Sigmoid colon (tissue), 7 donors: ENCODE data around the gene ZC3H13. TPM values are rescaled to one million over a fixed set of nuclear protein-coding genes. Genes with fewer than 3 reads are reported as not detected.

Experiments used
- DNase-seq: peaks from one replicate; pipeline ENCODE4 v3.0.0-alpha.2; 2019
- H3K27ac ChIP-seq, 4 donors: fragments of 200-600 bp; sonication (generic); one replicate each; pipeline ENCODE4 v1.5.1; 2016 to 2019; ENCODE audit warnings: mild to moderate bottlenecking in 1 of 4
- H3K27me3 ChIP-seq, 3 donors: fragments of 200-600 bp; sonication (generic); one replicate each; pipeline ENCODE4 v1.5.1; 2019; ENCODE audit warnings: mild to moderate bottlenecking in 1 of 3
- H3K36me3 ChIP-seq, 4 donors: fragments of 200-600 bp; sonication (generic); one replicate each; pipeline ENCODE4 v1.5.1; 2016 to 2019
- H3K4me1 ChIP-seq, 4 donors: fragments of 200-600 bp; sonication (generic); one replicate each; pipeline ENCODE4 v1.5.1; 2017 to 2019
- H3K4me3 ChIP-seq, 4 donors: fragments of 200-600 bp; sonication (generic); one replicate each; pipeline ENCODE4 v1.5.1; 2017 to 2019; ENCODE audit warnings: mild to moderate bottlenecking in 2 of 4, moderate library complexity in 1 of 4
- H3K9me3 ChIP-seq, 4 donors: fragments of 200-600 bp in 3 of 4; sonication (generic) in 3 of 4; one replicate each; pipeline versions ENCODE4 v1.5.1 to v1.6.1; 2013 to 2019
- CTCF ChIP-seq, 4 experiments: fragments of 450-650 bp in 3 of 4; fragments of 200-600 bp in 1 of 4; IDR thresholded peaks; one replicate each; pipeline ENCODE4 v1.5.1; 2016 to 2019; ENCODE audit warnings: antibody characterized with exemption in 4 of 4, mild to moderate bottlenecking in 3 of 4, moderate library complexity in 2 of 4
- EP300 ChIP-seq, 4 donors: sonication (generic); formaldehyde crosslinking; IDR thresholded peaks; one replicate each; pipeline ENCODE4 v1.6.1; 2017; ENCODE audit warnings: antibody characterized with exemption in 4 of 4
- POLR2A ChIP-seq, 2 donors: fragments of 450-650 bp; IDR thresholded peaks; one replicate each; pipeline ENCODE4 v1.6.1; 2016; ENCODE audit warnings: antibody characterized with exemption in 2 of 2, mild to moderate bottlenecking in 2 of 2, moderate library complexity in 2 of 2
- POLR2AphosphoS5 ChIP-seq, 4 donors: sonication (generic); formaldehyde crosslinking; IDR thresholded peaks; one replicate each; pipeline ENCODE4 v1.6.1; 2017; ENCODE audit warnings: antibody characterized with exemption in 4 of 4
- WGBS, 2 donors: extraction: QIAGEN DNeasy Blood & Tissue Kit; methylation state at CpG; one replicate each; pipeline ENCODE4 v1.1.7; 2013; 5-methylcytosine and 5-hydroxymethylcytosine counted together
- intact Hi-C: fragments of 100-400 bp; cut with DNase I; formaldehyde crosslinking; loops from one replicate; pipeline ENCODE4 v1.15.1; 2023
- polyA plus RNA-seq, 3 donors: library from polyadenylated mRNA; stranded (reverse); fragments of 200-250 nt; gene quantifications; one replicate each; pipeline ENCODE4 v1.2.3, GENCODE V29; 2013
- total RNA-seq, 4 donors: library from RNA; depleted of rRNA; stranded (reverse); fragments of >200 nt; gene quantifications; one replicate each; pipeline ENCODE4 v1.1.0, GENCODE V29; 2016
- donor health status: healthy with polysubstance abuse.
- donor health status: Bipolar disorder and iron deficiency.
- donor health status: healthy.

ZC3H13 gene
- total and polyA plus RNA-seq, 7 donors = 5.8 to 45.3 (median 30.9) TPM

GRCh38 chr13:46082324-46082723, 29.8 kb upstream of the ZC3H13 start:
- 96 to 97% methylated on average over 5 of the region's 5 CpGs for WGBS, 2 donors
- no peaks in the 10 kb centered on the region for H3K9me3 ChIP-seq
- intact Hi-C loops = no loop called here
- DNase-seq = no peak
- no peaks in the 10 kb centered on the region for H3K36me3 ChIP-seq
- no peaks in the 10 kb centered on the region for H3K4me1 ChIP-seq
- H3K27me3 ChIP-seq = no peaks in the 10 kb centered on the region
- H3K27ac ChIP-seq = no peak overlapping the region
- TF ChIP-seq POLR2AphosphoS5 (IDR thresholded peaks at IDR 0.05) = no peak
- TF ChIP-seq EP300 (IDR thresholded peaks at IDR 0.05) = no peak
- no peak for TF ChIP-seq CTCF (IDR thresholded peaks at IDR 0.05)
- TF ChIP-seq POLR2A (IDR thresholded peaks at IDR 0.05) = no peak
- H3K4me3 ChIP-seq = no peak overlapping the region

GRCh38 chr13:46079770-46080169, 27.2 kb upstream of the ZC3H13 start:
- no peaks in the 10 kb centered on the region for H3K36me3 ChIP-seq
- no peaks in the 10 kb centered on the region for H3K9me3 ChIP-seq
- intact Hi-C loops = no loop called here
- no peak overlapping the region for H3K4me3 ChIP-seq
- no peak overlapping the region for H3K27ac ChIP-seq
- no peak for DNase-seq
- no peak for TF ChIP-seq EP300 (IDR thresholded peaks at IDR 0.05)
- 49 to 67% methylated on average over 2 of the region's 2 CpGs for WGBS, 2 donors
- H3K27me3 ChIP-seq = no peaks in the 10 kb centered on the region
- H3K4me1 ChIP-seq = no peaks in the 10 kb centered on the region

GRCh38 chr13:46077265-46077664, 24.7 kb upstream of the ZC3H13 start:
- TF ChIP-seq CTCF (IDR thresholded peaks at IDR 0.05) = no peak
- no peak for TF ChIP-seq EP300 (IDR thresholded peaks at IDR 0.05)
- no peak for TF ChIP-seq POLR2AphosphoS5 (IDR thresholded peaks at IDR 0.05)
- TF ChIP-seq POLR2A (IDR thresholded peaks at IDR 0.05) = no peak
- Histone ChIP-seq H3K9me3 (no peaks in the 10 kb centered on the region), H3K27ac (no peak overlapping the region), H3K27me3 (no peaks in the 10 kb centered on the region), H3K4me3 (no peak overlapping the region), H3K4me1 (no peaks in the 10 kb centered on the region), H3K36me3 (no peaks in the 10 kb centered on the region)
- intact Hi-C loops = no loop called here
- WGBS, 2 donors = 60 to 61% methylated on average over 1 of the region's 1 CpG
- no peak for DNase-seq

- no peak for DNase-seq
- no peak overlapping the region for H3K27ac ChIP-seq
- no peaks in the 10 kb centered on the region for H3K9me3 ChIP-seq
- no peaks in the 10 kb centered on the region for H3K36me3 ChIP-seq
- 62 to 90% methylated on average over 3 of the region's 3 CpGs for WGBS, 2 donors
- no peaks in the 10 kb centered on the region for H3K27me3 ChIP-seq
- no peaks in the 10 kb centered on the region for H3K4me1 ChIP-seq
- TF ChIP-seq POLR2AphosphoS5 (IDR thresholded peaks at IDR 0.05) (no peak), EP300 (IDR thresholded peaks at IDR 0.05) (no peak), POLR2A (IDR thresholded peaks at IDR 0.05) (no peak), CTCF (IDR thresholded peaks at IDR 0.05) (no peak)
- intact Hi-C loops = no loop called here
- H3K4me3 ChIP-seq = no peak overlapping the region
Measured at GRCh38 chr13:46076827-46077226, 24.3 kb upstream of the ZC3H13 start.

GRCh38 chr13:46075811-46076210, 23.3 kb upstream of the ZC3H13 start:
- no peak for DNase-seq
- H3K36me3 ChIP-seq = no peaks in the 10 kb centered on the region
- intact Hi-C loops = no loop called here
- no peak overlapping the region for H3K27ac ChIP-seq
- H3K4me3 ChIP-seq = no peak overlapping the region
- H3K27me3 ChIP-seq = no peaks in the 10 kb centered on the region
- no peak for TF ChIP-seq POLR2AphosphoS5 (IDR thresholded peaks at IDR 0.05)
- TF ChIP-seq EP300 (IDR thresholded peaks at IDR 0.05) = no peak
- no peak for TF ChIP-seq CTCF (IDR thresholded peaks at IDR 0.05)
- no peak for TF ChIP-seq POLR2A (IDR thresholded peaks at IDR 0.05)
- H3K9me3 ChIP-seq = no peaks in the 10 kb centered on the region
- WGBS, 2 donors = 93 to 100% methylated on average over 1 of the region's 1 CpG
- H3K4me1 ChIP-seq = no peaks in the 10 kb centered on the region
